Measurements from ENCODE around the gene LOXHD1. TPM values are rescaled to one million over a fixed set of nuclear protein-coding genes. Genes with fewer than 3 reads are reported as not detected.

LOXHD1 gene
- total RNA-seq, 3 donors from 2014 or later (not counting 1 experiment from before 2014, with no cell fraction given): 0.11 to 0.48 (median 0.14) TPM

DNA sequence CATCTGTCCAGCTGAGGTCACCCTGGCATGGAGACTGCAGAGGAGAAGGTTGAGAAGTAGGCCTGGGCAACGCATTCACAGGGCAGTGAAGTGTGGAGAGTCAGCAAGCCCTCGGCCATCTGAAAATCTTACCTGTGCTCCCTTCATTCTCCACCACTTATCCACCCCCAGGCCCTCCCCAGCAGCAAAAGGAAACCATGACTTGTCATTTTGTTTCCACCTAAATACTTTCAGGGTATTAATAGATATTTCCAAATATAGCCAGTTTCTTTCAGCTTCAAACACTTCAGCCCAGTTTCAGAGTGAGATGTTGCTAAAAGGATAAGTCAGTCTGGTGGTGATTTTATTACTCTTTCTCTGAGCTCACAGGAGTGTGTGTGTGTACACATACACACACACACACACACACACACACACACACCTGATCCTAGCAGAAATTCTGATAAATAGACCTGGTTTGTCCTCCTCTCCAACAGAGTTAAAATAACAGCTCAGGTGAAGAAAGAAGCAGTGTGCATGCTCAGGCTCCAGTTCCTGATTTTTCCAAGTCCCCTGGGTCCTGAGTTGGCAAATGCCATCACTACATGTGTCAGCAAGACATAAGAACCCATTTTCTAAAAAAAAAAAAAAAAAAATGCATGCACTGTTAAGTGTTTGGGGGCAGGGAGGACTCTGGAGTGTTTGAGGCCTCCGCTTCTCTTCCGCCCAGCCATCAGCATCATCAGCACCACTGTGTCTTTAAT lies 82.8 kb downstream of the LOXHD1 start:
- Histone ChIP-seq H3K9me3 (ENCODE audit: control insufficient read depth, insufficient read depth, low read length) (no peaks in the 10 kb centered on the region), H3K4me1 (ENCODE audit: control insufficient read depth, insufficient read depth, low read length) (no peaks in the 10 kb centered on the region), H3K4me3 (ENCODE audit: low read length) (no peak overlapping the region), H3K36me3 (ENCODE audit: control insufficient read depth, insufficient read depth, low read length) (no peaks in the 10 kb centered on the region), H3K27ac (ENCODE audit: low read length) (no peak overlapping the region), H3K27me3 (ENCODE audit: control insufficient read depth, insufficient read depth, low read length) (no peaks in the 10 kb centered on the region)
- 88% methylated on average over 4 of the region's 4 CpGs for WGBS (ENCODE audit: insufficient coverage)
- Mint-ChIP-seq H3K27me3 (ENCODE audit: low read depth in 2 of 2) (peaks cover 7 to 20% of the 10 kb centered on the region in 2 donors), H3K36me3 (no peaks in the 10 kb centered on the region), H3K27ac (no peak overlapping the region), H3K4me3 (no peak overlapping the region), H3K9me3 (no peaks in the 10 kb centered on the region), H3K4me1 (no peaks in the 10 kb centered on the region)
- TF ChIP-seq, protein P1, sequence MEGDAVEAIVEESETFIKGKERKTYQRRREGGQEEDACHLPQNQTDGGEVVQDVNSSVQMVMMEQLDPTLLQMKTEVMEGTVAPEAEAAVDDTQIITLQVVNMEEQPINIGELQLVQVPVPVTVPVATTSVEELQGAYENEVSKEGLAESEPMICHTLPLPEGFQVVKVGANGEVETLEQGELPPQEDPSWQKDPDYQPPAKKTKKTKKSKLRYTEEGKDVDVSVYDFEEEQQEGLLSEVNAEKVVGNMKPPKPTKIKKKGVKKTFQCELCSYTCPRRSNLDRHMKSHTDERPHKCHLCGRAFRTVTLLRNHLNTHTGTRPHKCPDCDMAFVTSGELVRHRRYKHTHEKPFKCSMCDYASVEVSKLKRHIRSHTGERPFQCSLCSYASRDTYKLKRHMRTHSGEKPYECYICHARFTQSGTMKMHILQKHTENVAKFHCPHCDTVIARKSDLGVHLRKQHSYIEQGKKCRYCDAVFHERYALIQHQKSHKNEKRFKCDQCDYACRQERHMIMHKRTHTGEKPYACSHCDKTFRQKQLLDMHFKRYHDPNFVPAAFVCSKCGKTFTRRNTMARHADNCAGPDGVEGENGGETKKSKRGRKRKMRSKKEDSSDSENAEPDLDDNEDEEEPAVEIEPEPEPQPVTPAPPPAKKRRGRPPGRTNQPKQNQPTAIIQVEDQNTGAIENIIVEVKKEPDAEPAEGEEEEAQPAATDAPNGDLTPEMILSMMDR (IDR thresholded peaks at IDR 0.05): no peak
- DNase-seq: no peak
- no peak for ATAC-seq
- intact Hi-C loops (cut with micrococcal nuclease): no loop called here

DNA sequence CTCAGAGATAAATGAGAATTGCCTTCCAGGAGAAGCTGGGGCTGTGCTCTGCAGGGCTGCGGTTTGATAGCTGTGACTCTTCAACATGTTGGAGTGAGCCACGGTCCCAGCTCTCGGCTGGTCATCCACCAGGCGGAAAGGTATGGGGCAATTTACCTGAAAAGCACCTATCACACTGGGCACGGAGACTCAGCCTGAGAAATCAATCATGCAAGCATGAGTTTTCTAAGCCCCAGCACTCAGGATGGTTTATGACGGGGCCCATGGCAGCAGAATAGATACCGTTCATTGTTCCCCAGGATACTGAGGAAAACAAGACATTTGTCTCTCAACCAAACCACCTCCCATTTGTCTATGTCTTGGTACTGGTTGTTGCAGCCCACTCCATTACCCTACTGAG lies 83.9 kb downstream of the LOXHD1 start:
- Histone ChIP-seq H3K9me3 (ENCODE audit: control insufficient read depth, insufficient read depth, low read length) (no peaks in the 10 kb centered on the region), H3K4me1 (ENCODE audit: control insufficient read depth, insufficient read depth, low read length) (no peaks in the 10 kb centered on the region), H3K27ac (ENCODE audit: low read length) (no peak overlapping the region), H3K27me3 (ENCODE audit: control insufficient read depth, insufficient read depth, low read length) (no peaks in the 10 kb centered on the region), H3K36me3 (ENCODE audit: control insufficient read depth, insufficient read depth, low read length) (no peaks in the 10 kb centered on the region), H3K4me3 (ENCODE audit: low read length) (no peak overlapping the region)
- Mint-ChIP-seq H3K27ac (no peak overlapping the region), H3K4me1 (no peaks in the 10 kb centered on the region), H3K9me3 (no peaks in the 10 kb centered on the region), H3K36me3 (no peaks in the 10 kb centered on the region), H3K4me3 (no peak overlapping the region), H3K27me3 (ENCODE audit: low read depth in 2 of 2) (peaks cover 5 to 18% of the 10 kb centered on the region in 2 donors)
- intact Hi-C loops (cut with micrococcal nuclease): no loop called here
- DNase-seq (no peak), ATAC-seq (no peak)
- WGBS (ENCODE audit: insufficient coverage): 93% methylated on average over 7 of the region's 7 CpGs
- TF ChIP-seq, protein P1 (IDR thresholded peaks at IDR 0.05): no peak

DNA sequence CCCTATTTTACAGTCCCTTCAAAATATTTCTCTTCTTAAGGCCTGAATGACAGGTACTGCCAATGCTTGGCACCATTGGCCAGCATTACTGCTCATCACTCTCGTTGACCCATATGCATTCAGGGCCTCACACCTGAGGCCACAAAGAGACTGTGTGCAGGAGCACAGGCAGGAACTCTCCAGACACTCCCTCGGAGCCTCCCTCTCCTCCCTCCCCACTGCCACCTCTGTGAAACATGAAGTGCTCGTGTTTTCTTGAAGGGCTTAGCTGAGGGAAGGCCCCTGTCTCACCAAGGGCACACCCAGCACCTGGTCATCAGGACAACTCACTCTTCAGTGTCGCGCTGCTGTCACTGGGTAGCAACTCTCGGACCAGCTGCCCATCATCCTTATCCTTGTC lies 85.3 kb downstream of the LOXHD1 start:
- DNase-seq (no peak), ATAC-seq (no peak)
- WGBS (ENCODE audit: insufficient coverage): 78% methylated on average over 5 of the region's 6 CpGs
- no peaks in the 10 kb centered on the region for H3K36me3 ChIP-seq (ENCODE audit: control insufficient read depth, insufficient read depth, low read length)
- Mint-ChIP-seq H3K4me1 (no peaks in the 10 kb centered on the region), H3K27ac (no peak overlapping the region), H3K36me3 (no peaks in the 10 kb centered on the region), H3K4me3 (no peak overlapping the region), H3K27me3 (ENCODE audit: low read depth in 2 of 2) (peaks cover 6 to 25% of the 10 kb centered on the region in 2 donors), H3K9me3 (no peaks in the 10 kb centered on the region)
- H3K9me3 ChIP-seq (ENCODE audit: control insufficient read depth, insufficient read depth, low read length): no peaks in the 10 kb centered on the region
- no peak overlapping the region for H3K4me3 ChIP-seq (ENCODE audit: low read length)
- no peak overlapping the region for H3K27ac ChIP-seq (ENCODE audit: low read length)
- H3K4me1 ChIP-seq (ENCODE audit: control insufficient read depth, insufficient read depth, low read length): no peaks in the 10 kb centered on the region
- intact Hi-C loops (cut with micrococcal nuclease): no loop called here
- H3K27me3 ChIP-seq (ENCODE audit: control insufficient read depth, insufficient read depth, low read length): no peaks in the 10 kb centered on the region
- TF ChIP-seq, protein P1 (IDR thresholded peaks at IDR 0.05): no peak

DNA sequence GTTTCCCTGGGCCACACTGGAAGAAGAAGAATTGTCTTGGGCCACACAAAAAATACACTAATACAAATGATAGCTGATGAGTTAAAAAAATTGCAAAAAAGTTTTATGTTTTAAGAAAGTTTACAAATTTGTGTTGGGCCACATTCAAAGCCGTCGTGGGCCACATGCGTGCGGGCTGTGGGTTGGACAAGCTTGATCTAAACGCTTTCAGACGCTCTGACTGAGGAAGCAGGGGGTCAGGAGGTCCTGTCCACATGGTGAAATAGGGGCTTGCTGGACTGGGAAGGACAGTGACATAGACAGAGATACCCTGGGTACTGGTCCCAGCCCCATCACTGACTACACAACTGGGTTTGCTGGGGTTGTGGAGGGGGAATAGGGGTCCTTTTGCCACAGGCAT lies 86.4 kb downstream of the LOXHD1 start:
- no peak for DNase-seq
- WGBS (ENCODE audit: insufficient coverage): 80% methylated on average over 6 of the region's 6 CpGs

More for the DNA sequence above, 86.4 kb downstream of the LOXHD1 start:
- Histone ChIP-seq H3K36me3 (ENCODE audit: control insufficient read depth, insufficient read depth, low read length) (no peaks in the 10 kb centered on the region), H3K4me3 (ENCODE audit: low read length) (no peak overlapping the region), H3K9me3 (ENCODE audit: control insufficient read depth, insufficient read depth, low read length) (no peaks in the 10 kb centered on the region), H3K27ac (ENCODE audit: low read length) (no peak overlapping the region), H3K4me1 (ENCODE audit: control insufficient read depth, insufficient read depth, low read length) (no peaks in the 10 kb centered on the region), H3K27me3 (ENCODE audit: control insufficient read depth, insufficient read depth, low read length) (no peaks in the 10 kb centered on the region)
- TF ChIP-seq, protein P1 (IDR thresholded peaks at IDR 0.05): no peak
- H3K4me3 Mint-ChIP-seq: no peak overlapping the region
- H3K9me3 Mint-ChIP-seq: no peaks in the 10 kb centered on the region
- H3K4me1 Mint-ChIP-seq: no peaks in the 10 kb centered on the region
- no peak for ATAC-seq
- H3K36me3 Mint-ChIP-seq: no peaks in the 10 kb centered on the region
- H3K27ac Mint-ChIP-seq: no peak overlapping the region
- intact Hi-C loops (cut with micrococcal nuclease): no loop called here
- H3K27me3 Mint-ChIP-seq (ENCODE audit: low read depth in 2 of 2): peaks cover 3 to 30% of the 10 kb centered on the region in 2 donors
